Osteoblast (primary cell): Measurements from ENCODE around the gene RECQL5. TPM values are rescaled to one million over a fixed set of nuclear protein-coding genes. Genes with fewer than 3 reads are reported as not detected.

Experiments used
- DNase-seq: peaks from one replicate; pipeline ENCODE4 v3.0.0; 2011; ENCODE audit warnings: low spot score, mixed read lengths; ENCODE audit not compliant: insufficient read length; ENCODE audit errors: missing footprints
- H2AFZ ChIP-seq: 2 replicates; pipeline ENCODE4 v1.6.0; 2011; ENCODE audit warnings: mild to moderate bottlenecking, low read length
- H3K27ac ChIP-seq: 2 replicates; pipeline ENCODE4 v1.5.1; 2011; ENCODE audit warnings: mild to moderate bottlenecking, low read depth, low read length, moderate library complexity
- H3K27me3 ChIP-seq: 2 replicates; pipeline ENCODE4 v1.6.0; 2012; ENCODE audit warnings: mild to moderate bottlenecking, control low read depth, inconsistent platforms, low read length, moderate library complexity; ENCODE audit not compliant: insufficient read depth
- H3K36me3 ChIP-seq: 2 replicates; pipeline ENCODE4 v1.5.1; 2011; ENCODE audit warnings: mild to moderate bottlenecking, low read length, control low read depth, moderate library complexity; ENCODE audit not compliant: insufficient read depth
- H3K4me1 ChIP-seq: 2 replicates; pipeline ENCODE4 v1.5.1; 2011; ENCODE audit warnings: mild to moderate bottlenecking, low read length, control low read depth, moderate library complexity; ENCODE audit not compliant: insufficient read depth
- H3K4me2 ChIP-seq: 2 replicates; pipeline ENCODE4 v1.6.0; 2011; ENCODE audit warnings: mild to moderate bottlenecking, low read length; ENCODE audit not compliant: insufficient read depth
- H3K4me3 ChIP-seq: fragments of 200-600 bp; sonication (generic); 3 replicates; pipeline ENCODE4 v1.5.1; 2012; ENCODE audit warnings: mild to moderate bottlenecking, low read length, inconsistent platforms; ENCODE audit not compliant: insufficient read depth
- H3K79me2 ChIP-seq: 2 replicates; pipeline ENCODE4 v1.6.0; 2012; ENCODE audit warnings: mild to moderate bottlenecking, low read length, control low read depth, inconsistent platforms; ENCODE audit not compliant: insufficient read depth
- H3K9me3 ChIP-seq: 2 replicates; pipeline ENCODE4 v1.5.1; 2011; ENCODE audit warnings: low read depth, low read length, control low read depth
- H4K20me1 ChIP-seq: 2 replicates; pipeline ENCODE4 v1.6.0; 2012; ENCODE audit warnings: mild to moderate bottlenecking, low read length, control low read depth; ENCODE audit not compliant: insufficient read depth
- CTCF ChIP-seq: IDR thresholded peaks from 2 replicates; pipeline ENCODE4 v1.5.1; 2011; ENCODE audit warnings: mild to moderate bottlenecking, low read depth, low read length, moderate library complexity; ENCODE audit errors: extremely low read depth
- total RNA-seq: library from RNA; depleted of rRNA; stranded (reverse); fragments of >200 nt; gene quantifications from 2 replicates; pipeline ENCODE4 v1.2.3, GENCODE V29; 2012

Gene RECQL5
- total RNA-seq, 1 donor = 17.7 TPM

- H3K27ac ChIP-seq = no peak overlapping the region
- H3K79me2 ChIP-seq = no peaks in the 10 kb centered on the region
- no peak overlapping the region for H3K4me3 ChIP-seq
- no peaks in the 10 kb centered on the region for H3K9me3 ChIP-seq
- no peak overlapping the region for H3K4me2 ChIP-seq
- DNase-seq = no peak
- TF ChIP-seq CTCF = no peak
- no peaks in the 10 kb centered on the region for H4K20me1 ChIP-seq
- no peaks in the 10 kb centered on the region for H3K4me1 ChIP-seq
- no peak overlapping the region for H2AFZ ChIP-seq
- no peaks in the 10 kb centered on the region for H3K27me3 ChIP-seq
- peaks cover 23% of the 10 kb centered on the region for H3K36me3 ChIP-seq
These were observed 19.9 kb downstream of the RECQL5 start for GRCh38 chr17:75647061-75647460.

- Histone ChIP-seq H3K4me1 (no peaks in the 10 kb centered on the region), H3K27me3 (no peaks in the 10 kb centered on the region), H3K9me3 (no peaks in the 10 kb centered on the region), H3K27ac (no peak overlapping the region), H3K36me3 (peaks cover 23% of the 10 kb centered on the region), H2AFZ (no peak overlapping the region), H3K4me3 (no peak overlapping the region), H4K20me1 (no peaks in the 10 kb centered on the region), H3K79me2 (no peaks in the 10 kb centered on the region), H3K4me2 (no peak overlapping the region)
- no peak for DNase-seq
- TF ChIP-seq CTCF = no peak
These were observed 20.3 kb downstream of the RECQL5 start for GRCh38 chr17:75646638-75646992.

- Histone ChIP-seq H3K36me3 (peaks cover 17% of the 10 kb centered on the region), H3K9me3 (no peaks in the 10 kb centered on the region), H3K79me2 (no peaks in the 10 kb centered on the region), H3K4me1 (no peaks in the 10 kb centered on the region), H4K20me1 (no peaks in the 10 kb centered on the region), H3K27me3 (no peaks in the 10 kb centered on the region), H3K4me3 (no peak overlapping the region), H2AFZ (no peak overlapping the region), H3K4me2 (no peak overlapping the region), H3K27ac (no peak overlapping the region)
- no peak for TF ChIP-seq CTCF
- DNase-seq = peak; percentile 67
These were observed 20.9 kb downstream of the RECQL5 start for GRCh38 chr17:75645889-75646637.

GRCh38 chr17:75645501-75645888 lies 21.5 kb downstream of the RECQL5 start:
- no peaks in the 10 kb centered on the region for H3K79me2 ChIP-seq
- H3K4me3 ChIP-seq = no peak overlapping the region
- no peak for TF ChIP-seq CTCF
- H3K4me2 ChIP-seq = no peak overlapping the region
- H2AFZ ChIP-seq = no peak overlapping the region
- H3K27me3 ChIP-seq = no peaks in the 10 kb centered on the region
- no peak overlapping the region for H3K27ac ChIP-seq
- H3K9me3 ChIP-seq = no peaks in the 10 kb centered on the region
- no peak for DNase-seq
- H4K20me1 ChIP-seq = no peaks in the 10 kb centered on the region
- peaks cover 12% of the 10 kb centered on the region for H3K36me3 ChIP-seq
- H3K4me1 ChIP-seq = no peaks in the 10 kb centered on the region
